Inflammatory macrophage treated with lipopolysaccharide for 4 hours (primary cell): ENCODE data around the gene TNXB.

Experiments
- DNase-seq: peaks from one replicate; pipeline ENCODE4 v3.0.0-alpha.2; 2020

The TNXB gene

DNA sequence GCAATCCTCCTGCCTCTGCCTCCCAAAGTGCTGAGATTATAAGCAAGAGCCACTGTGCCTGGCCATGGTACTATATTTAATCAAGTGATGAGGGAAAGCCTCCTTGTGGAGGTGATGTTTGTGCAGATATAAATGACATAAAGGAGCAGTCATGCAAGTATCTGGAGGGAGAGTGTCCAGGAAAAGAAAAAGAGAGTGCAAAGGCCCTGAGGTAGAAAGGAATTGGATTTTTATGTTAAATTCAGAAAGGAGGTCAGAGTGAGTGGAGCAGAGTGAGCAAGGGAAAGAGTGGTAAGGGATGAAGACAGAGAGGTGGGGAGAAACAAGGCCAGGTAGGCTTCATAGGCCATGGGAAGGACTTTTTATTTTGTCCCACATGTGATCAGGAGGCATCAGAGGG is 28.3 kb upstream of the TNXB start:
- no peak for DNase-seq

DNA sequence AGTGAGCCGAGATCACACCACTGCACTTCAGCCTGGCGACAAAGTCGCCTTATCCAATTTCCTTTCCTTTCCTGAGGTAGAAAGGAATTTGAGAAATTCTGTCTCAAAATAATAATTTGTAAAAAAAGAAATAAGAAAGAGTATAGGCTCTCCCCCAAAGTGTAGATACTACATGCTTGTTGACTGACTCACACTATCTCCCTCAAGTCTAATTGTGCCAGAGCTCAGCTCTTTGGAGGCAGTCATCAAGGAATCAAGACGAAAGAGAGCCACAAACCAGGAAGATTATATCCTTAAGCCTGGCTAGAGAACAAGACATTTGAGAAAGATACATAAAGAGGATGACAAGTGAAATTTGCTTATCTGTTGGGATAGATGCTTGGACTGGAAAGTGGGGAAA is 24.6 kb upstream of the TNXB start:
- DNase-seq: no peak

DNA sequence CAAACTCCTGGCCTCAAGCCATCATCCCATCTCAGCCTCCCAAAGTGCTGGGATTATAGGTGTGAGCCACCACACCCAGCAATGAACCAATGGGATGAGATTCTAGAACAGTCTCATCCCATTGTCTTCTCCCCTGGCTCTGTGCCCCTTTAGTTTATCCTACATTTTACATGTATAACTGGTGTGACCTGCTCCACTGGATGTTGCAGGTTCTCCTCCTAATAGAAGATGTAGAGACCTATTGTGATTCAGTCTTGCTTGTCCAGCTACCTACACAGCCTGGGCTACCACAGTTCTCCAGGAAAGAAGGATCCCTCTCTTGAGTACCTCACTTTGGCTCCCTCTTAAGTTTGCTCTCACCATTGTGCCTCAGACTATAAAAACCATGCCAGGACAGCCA is 23.0 kb upstream of the TNXB start:
- no peak for DNase-seq

DNA sequence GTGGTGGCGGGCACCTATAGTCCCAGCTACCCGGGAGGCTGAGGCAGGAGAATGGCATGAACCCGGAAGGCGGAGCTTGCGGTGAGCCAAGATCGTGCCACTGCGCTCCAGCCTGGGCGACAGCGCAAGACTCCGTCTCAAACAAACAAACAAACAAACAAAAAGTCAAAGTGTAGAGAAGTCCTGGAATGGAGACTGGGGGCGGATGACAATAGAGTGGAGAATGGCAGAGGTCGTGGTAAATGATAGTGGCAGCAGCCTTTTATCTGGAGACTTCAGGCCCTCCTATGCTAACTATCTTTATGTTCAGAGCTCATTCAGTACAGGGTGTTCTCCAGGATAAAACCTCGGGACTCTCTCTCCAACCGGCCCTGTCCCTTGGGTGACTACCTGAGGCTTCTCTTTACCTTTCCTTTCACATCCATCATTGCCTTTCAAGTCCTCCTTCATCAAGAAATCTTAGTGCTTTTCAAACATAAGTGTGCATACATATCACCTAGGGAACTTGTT is 22.4 kb upstream of the TNXB start:
- no peak for DNase-seq

DNA sequence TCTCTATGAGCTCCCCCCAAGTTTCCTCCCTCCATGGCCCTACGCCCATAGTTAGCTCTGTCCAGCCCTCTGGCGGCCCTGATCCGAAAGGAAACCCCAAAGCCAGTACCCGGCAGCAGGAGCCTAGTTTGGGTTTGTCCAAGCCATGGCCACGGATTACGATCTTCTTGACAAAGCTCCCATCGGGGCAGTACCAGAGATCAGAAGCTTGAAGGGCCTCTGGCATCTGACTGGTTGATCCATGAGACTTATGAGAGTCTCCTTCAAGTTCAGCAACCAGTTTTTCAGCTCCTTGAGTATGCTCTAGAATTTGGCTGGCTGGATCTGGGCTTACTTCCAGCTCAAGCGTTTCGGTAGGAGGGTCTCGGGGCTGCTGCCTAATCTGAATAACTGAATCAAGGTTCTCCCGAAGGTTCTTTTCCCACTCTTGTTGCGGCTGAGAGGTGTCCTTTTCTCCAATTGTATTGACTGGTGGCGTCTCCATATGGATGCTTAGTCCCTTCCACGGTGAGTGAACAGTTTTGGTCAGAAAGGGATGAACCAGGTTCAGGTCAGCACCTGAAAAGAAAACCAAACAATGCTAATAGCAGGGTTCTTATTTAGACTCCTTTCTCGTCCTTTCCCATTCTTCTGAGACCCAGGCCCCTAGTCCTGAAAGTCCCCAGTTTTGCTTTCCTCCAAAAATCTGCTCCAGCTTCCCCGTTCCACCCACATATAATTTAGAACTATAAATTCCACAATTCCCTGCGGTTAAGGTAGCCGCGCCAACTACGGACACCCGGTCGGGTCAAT is 20.4 kb upstream of the TNXB start:
- no peak for DNase-seq

DNA sequence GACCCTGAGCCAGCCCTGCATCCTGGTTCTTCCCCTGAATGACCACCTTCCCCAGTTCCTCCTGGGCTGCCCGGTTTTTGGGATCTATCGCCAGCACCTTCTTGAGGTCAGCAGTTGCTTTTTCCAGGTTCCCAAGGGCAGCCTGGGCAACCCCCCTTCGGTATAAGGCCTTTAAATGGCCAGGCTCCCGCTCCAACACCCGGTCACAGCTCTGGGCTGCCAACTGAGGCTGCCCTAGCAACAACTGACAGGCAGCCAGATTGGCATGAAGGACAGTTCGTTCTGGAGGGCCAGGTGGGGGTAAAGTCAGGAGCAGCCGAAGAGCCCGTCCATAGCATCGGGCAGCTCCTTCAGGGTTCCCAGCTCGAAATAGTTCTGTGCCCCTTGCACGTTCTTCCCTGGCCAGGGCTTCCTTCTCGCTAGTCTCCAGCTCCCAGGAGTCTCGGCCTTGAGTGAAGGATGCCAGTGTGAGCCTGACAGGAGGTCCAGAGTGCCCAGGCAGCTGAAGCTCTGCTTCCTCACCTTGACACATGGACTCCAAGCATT is 19.7 kb upstream of the TNXB start:
- DNase-seq: no peak

DNA sequence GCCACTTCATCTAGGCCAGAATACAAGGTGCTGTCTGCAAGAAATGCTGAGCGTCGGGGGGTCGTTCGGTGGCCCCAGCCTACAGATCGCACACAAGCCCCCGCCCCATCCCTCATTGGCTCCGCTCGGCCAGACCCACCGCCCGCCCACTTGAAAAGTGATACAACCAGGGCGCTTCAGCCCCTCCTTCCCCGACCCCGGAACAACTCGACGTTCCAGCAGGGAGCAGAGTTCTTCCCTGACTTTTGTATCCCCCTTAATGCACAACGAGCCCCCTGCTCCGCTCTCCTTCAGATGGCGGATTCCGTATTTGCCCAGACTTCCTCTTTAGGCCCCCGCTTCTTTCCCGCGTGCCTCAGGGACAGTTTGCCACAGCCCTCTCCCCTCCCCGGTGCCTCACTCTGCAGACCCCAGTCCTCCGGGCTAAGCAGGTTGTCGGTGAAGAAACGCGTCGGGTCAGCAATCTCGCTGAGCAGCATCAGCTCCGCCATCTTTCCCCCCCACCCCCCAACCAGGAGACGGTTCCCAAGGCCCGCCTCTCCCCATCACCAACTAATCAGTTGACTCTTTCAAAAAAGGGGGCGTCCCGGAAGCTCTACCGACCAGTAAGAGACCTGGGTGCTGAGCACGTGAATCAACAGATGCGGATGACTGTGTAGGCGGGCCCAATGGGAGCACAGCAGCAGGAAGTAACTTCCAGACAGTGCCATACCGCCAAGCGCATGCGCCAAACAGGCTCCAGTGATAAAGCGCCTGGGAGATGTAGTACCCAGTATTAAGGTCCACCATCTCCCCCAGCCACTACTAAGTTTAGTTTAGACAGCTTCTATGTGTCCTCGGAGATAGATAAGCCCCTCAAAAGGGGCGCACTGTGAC is 18.8 kb upstream of the TNXB start, which contains the start of gene ATF6B:
ATF6B (minus strand) TSS at position 530 of the 876 bp plus-strand sequence; CDS start at position 491, 39 bp downstream.
- DNase-seq: peak; percentile 100

DNA sequence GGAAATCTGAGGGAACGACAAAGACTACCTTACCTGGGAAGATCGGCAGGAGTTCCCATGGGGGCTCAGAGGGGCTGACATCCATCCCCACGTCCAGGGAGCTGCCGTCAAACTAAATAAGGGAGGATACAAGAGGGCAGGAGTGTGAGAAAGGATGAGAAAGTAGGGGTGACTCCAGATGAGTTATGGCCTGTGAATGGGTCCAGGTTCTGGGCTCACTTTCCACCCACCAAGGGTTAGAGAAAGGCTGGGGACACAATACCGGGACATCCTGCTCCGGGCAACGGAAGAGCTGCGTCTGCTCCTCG is 18.2 kb upstream of the TNXB start:
- DNase-seq: no peak

DNA sequence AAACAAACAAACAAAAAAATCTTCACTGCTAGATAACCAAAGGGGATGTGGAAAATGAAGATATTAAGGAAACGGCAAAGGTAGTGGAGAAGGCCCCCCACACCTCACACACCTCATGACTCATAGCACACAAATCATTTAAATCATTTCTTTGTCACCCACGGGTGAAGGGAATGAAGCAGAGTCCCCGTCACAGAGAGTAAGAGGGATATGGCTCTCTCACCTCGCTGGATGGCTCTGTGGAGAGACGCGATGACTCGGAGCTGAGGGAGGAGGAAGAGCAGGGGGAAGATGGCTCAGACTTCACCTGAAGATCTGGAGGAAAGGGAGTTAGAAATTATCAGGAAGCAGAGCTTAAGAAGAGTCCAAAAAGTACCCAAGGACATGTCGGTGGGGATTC is 17.7 kb upstream of the TNXB start:
- no peak for DNase-seq

DNA sequence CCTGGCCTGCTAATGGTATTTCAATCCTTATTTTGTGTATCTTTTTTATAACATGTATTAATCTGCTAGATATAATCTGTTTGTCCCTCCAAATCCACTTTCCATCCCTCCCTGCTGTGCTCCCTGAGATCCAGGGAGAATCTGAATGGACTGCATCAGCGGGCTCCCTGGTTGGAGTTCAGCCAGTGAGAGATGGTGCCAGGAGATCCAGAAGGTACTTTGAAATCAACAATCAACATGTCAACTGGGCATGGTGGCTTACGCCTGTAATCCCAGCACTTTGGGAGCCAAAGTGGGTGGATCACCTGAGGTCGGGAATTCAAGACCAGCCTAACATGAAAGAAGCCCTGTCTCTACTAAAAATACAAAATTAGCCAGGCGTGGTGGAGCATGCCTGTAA is 14.5 kb upstream of the TNXB start:
- DNase-seq: no peak

DNA sequence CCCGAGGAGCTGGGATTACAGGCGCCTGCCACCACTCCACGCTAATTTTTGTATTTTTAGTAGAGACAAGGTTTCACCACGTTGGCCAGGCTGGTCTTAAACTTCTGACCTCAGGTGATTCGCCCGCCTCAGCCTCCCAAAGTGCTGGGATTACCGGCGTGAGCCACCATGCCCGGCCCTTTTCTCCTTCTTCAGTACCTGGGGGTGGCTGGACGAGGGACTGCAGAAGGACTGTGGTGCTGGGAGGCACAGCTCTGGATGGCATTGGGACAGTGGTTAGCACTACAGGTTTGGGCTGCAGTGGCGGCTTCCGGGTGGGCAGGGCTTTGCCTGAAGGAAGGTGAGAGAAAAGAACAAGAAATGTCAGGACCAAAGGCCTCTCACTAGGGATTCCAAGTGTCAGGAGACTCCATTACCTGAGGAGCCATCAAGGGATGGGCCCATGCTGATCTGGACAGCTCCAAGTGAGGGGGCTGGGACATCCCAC is 11.5 kb upstream of the TNXB start:
- DNase-seq: no peak

DNA sequence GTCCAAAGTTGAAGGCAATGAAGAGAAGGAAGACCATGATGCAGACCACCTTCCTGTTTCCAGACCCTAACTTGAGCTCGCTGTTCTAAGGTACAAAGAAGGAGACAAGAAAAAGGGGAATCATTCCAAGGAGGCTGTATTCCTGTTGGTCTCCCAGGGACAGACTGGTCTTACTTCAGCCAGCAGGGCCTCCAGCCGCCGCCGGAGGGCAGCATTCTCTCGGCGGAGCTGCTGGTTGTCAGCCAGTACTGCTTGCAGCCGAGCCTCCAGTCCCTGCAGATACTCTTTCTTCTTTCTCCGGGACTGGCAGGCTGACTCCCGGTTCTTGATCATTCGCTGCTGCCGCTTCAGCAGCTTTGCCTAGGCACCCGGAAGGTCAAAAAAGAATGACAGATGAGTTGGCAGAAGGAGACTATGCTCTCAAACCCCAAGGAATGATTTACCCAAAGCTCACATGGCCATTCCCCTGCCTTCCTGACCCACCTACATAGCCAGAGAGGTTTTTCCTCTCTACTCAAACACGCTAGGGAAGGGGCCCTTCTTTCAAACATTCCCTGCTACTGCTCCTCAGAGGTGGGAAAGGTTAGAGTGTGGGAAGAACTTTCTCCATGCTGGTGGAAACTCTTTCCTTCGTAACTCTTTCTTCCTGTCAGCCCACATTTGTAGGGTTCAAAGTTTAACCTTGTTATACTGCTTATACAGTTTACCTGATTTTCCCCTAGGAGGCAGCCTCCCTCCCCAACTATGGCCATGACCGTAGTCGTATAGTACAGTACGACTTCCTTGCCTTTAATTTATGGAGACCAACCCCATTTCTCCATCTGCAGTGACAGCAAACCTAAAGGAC is 9.9 kb upstream of the TNXB start:
- peak; percentile 74 for DNase-seq

DNA sequence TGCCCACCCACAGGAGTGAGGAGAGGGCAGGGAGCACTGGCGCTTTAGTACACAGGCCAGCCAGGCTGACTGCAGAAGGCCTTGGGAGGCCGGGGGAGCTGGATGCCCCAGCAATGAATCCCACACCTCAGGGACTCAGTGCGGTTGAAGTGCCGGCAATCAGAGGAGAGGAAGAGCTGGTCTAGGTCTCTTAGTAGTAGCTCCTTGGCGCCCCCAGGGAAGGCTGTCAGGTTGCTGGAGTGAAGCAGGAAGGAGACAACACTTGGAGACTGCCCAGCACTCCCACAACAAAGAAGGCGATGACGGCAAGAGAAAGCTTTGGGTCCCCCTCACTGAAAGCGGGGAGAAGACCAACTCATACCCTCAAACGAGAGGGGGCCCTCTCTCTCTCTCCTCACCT is 8.3 kb upstream of the TNXB start:
- no peak for DNase-seq

DNA sequence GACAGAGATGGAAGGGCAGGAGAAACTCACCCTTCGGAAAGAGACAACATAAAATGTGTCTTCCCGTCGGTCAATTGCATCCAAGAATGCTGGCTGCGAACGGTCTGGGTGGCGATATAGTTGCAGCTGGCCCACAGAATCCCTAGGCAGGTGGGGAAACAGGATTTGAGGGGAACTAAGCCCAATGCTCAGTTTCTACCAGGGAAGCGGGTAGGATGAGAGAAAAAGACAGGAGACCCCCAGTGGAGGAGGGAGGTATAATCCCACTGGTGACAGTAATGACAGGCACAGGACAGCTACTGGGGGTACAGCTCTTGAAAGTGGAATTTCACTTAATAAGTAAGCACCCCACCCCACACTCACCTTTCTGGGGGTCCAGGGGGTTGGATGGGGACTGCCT is 7.5 kb upstream of the TNXB start:
- no peak for DNase-seq

DNA sequence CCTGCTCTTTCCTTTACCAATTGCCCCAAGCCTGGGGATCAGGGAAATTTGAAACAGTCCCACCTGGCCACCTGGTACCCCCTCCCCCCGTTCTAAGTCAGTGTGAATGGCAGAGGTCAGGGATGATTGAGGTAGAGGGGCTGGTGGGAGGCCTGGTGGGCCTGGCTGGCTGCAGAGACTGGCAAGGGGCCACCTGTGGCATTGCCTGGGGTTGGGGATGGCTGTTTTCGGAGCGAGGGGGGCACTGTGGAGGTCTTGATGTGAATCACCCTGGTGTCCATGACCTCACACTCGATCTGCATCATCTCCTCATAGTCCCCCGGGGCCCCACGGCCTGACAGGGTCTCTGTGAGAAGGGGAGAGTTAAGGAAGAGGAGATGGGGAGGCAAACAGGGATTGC is 6.5 kb upstream of the TNXB start:
- DNase-seq: no peak

DNA sequence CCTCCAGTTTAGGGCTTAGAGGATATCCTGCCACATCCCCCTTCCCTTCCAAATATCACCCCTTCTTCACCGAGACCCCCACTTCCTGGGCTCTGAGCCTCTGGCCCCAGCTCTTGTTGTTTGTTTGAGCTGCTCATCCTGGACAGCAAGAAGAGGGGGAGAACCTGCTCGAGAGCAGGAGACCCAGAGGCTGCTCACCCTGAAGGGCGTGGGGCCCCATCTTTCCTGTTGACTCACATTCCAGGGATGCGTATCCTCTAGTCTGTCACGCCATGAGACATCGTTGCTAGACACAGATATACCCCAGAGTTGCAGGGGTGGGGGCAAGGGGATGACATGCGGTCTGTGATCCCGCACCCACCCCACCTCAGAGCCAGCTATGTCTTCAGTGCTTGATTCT is 5.7 kb upstream of the TNXB start:
- DNase-seq: no peak

DNA sequence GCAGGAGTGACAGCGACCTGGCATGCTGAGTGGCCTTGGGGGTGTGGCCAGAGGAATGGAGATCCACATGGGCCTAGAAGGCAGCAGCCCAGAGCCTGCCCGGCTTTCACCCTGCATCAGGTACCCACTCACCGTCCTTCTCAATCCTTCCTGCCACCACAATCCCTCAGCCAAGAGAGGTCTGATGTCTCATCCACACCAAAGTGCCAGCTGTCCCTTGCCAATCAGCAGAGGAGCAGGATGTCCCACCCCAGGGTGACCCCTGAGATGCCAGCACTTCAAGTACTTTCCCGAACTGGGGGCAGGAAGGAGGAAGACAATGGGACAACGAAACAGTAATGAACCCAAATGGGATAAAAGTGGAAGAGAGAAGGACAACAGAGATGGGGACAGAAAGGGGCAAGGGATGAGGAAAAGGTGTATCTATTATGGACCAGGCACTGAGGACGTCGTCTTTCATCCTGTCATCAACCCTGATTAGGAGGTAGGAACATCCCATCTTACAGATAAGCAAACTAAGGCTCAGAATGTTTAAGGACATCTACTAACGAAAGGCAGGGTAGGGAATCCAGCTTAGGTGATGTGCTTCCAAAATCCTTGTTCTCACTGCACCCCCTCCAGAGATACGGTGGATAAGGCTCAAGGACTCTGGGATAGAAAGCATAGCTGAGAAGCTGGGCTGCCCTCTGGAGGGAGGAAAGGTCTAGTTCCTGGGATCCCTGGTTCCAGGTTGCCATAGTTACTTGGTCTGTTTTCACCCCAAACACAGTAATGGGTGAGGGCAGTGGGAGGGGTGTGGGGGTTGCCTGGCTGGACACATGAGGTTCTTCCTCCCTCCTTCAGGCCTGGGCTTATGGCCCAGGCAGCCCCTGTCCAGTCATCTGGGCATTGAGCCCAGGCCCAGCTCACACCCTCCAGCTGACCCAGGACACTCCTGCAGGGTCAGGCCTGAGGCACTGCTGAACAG is 4.5 kb upstream of the TNXB start:
- no peak for DNase-seq

DNA sequence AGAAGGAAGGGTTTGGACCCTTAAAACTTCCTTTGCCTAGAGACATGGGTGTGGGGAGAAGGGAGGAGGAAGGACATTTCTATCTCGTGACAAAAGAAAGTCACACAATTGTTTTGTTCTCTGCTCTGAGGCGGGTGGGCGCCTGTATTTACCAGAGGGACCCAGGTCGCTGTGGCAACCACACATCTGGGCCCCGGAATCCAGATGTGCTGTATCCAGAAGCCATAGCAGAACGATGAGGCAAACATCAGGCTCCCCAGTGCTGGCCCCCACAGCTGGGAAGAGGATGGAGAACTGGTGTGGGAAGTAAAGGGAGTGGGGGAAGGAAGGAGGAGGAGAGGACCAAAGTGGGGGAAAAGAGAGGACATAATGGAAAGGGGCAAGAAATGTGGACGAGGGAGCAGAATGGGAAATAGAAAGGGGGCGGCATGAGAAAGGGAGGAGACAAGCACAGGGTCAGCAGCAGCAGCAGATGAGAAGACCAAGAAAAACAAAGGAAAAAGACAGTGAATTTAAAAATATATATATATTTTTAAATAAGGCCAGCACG is 3.4 kb upstream of the TNXB start:
- no peak for DNase-seq

DNA sequence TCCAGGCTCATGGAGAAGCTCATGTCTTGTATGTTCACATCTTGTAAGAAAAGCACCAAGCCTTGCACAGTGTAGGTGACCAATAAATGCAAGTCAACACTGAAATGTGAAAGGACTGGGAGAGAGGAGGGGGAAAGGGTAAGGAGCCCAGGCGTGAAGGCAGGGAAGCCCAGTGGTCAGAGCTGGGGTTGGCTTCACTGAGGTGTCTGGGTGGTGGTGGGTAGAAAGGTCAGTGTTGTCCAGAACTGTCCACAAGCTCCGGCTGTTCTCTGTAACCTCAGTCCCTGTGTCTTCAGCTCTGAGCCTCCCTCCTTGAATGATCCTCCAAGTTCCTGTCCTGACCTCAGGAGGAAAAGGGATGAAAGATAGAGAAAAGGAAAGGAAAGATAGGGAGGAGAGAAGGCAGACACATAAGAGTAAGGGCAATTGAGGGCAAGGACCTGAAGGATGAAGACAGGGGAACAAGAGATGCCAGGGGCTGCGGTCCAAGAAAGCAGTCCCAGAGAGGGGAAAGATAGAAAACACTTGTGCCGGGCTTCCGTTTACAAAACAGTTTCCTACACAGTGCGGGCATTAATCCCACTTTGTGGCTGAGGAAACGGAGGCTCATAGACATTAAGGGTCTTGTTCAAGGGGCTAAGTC is 2.4 kb upstream of the TNXB start:
- no peak for DNase-seq

DNA sequence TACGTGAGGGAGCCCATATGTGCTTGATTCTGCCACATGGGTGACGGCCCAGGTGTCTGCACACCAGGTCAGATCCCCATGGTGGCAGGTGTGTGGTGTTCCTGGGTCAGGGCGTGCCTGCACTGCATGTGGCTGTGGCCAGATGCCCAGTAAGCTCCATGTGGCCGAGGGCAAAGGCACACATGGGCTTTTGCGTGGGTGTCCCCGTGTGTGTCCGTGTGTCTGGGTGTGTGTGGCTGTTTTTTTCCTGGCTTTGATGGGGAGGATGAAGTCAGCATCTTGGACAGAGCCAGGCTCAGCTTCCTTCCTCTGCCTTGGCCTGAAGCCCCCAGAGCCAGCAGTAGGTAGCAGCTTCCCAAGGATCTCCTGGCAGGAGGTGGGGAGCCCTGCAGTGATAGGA is 1.5 kb upstream of the TNXB start:
- DNase-seq: no peak

DNA sequence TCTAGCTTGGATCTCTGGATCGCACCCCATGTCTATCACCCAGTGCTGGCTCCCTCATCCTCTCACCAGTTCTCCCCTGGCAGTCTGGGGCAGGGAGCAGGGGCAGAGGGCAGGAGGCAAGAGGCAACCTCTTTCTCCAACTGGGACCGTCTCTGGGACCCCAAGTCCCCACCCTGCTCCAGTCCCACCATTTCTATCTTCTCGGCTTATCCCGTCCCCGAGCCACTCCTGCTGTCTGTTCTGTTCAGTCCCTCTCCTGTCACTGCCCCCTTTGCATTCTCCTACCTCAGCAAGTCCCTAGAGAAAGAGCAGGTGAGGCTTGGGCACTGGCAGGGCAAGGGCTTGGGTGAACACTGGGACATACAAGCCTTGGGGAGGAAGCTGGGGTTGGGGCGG is 625 bp upstream of the TNXB start:
- no peak for DNase-seq
